Glutamatergic neuron (in vitro differentiated cells): ENCODE data around the gene EPB41L4B. TPM values are rescaled to one million over a fixed set of nuclear protein-coding genes. Genes with fewer than 3 reads are reported as not detected.

Experiments
- DNase-seq: peaks from one replicate; pipeline ENCODE4 v3.0.0; 2022
- H3K27ac Mint-ChIP-seq: one replicate; pipeline ENCODE4 v1.8.0; 2020; ENCODE audit warnings: mild to moderate bottlenecking, mixed read lengths, inconsistent platforms; ENCODE audit not compliant: unreplicated experiment
- H3K27me3 Mint-ChIP-seq: one replicate; pipeline ENCODE4 v1.8.0; 2020; ENCODE audit warnings: mild to moderate bottlenecking, moderate library complexity, mixed read lengths, inconsistent platforms; ENCODE audit not compliant: unreplicated experiment
- H3K36me3 Mint-ChIP-seq: one replicate; pipeline ENCODE4 v1.8.0; 2020; ENCODE audit warnings: mild to moderate bottlenecking, mixed read lengths, inconsistent platforms; ENCODE audit not compliant: unreplicated experiment
- H3K4me1 Mint-ChIP-seq: one replicate; pipeline ENCODE4 v1.8.0; 2020; ENCODE audit warnings: mild to moderate bottlenecking, low read depth, mixed read lengths, inconsistent platforms; ENCODE audit not compliant: unreplicated experiment
- H3K4me3 Mint-ChIP-seq: one replicate; pipeline ENCODE4 v1.8.0; 2020; ENCODE audit warnings: mild to moderate bottlenecking, mixed read lengths, inconsistent platforms; ENCODE audit not compliant: unreplicated experiment
- H3K9me3 Mint-ChIP-seq: one replicate; pipeline ENCODE4 v1.8.0; 2020; ENCODE audit warnings: mild to moderate bottlenecking, moderate library complexity, mixed read lengths, inconsistent platforms; ENCODE audit not compliant: unreplicated experiment
- CTCF ChIP-seq: fragments of 200-600 bp; sonication (generic); IDR thresholded peaks from one replicate; pipeline ENCODE4 v1.5.0; 2021; ENCODE audit not compliant: partially characterized antibody, unreplicated experiment
- total RNA-seq: library from RNA; stranded (reverse); fragmentation: NEBNext Ultra II Directional; extraction: Animal tissue kit (Norgen Biotek cat#: 25700); gene quantifications from one replicate; pipeline ENCODE4 v1.2.1, GENCODE V29; 2021; ENCODE audit not compliant: unreplicated experiment

The EPB41L4B gene
- total RNA-seq, 1 donor from 2014 or later: 10.0 TPM

- H3K4me3 Mint-ChIP-seq: peak overlapping the region; percentile 14
- H3K9me3 Mint-ChIP-seq: no peaks in the 10 kb centered on the region
- H3K4me1 Mint-ChIP-seq: peaks cover 14% of the 10 kb centered on the region
- TF ChIP-seq CTCF: no peak
- peak overlapping the region; percentile 74 for H3K27ac Mint-ChIP-seq
- H3K27me3 Mint-ChIP-seq: no peaks in the 10 kb centered on the region
- H3K36me3 Mint-ChIP-seq: no peaks in the 10 kb centered on the region
- peak; percentile 60 for DNase-seq
Observed at GRCh38 chr9:109258481-109259302, 62.2 kb downstream of the EPB41L4B start.

- Mint-ChIP-seq H3K4me3 (no peak overlapping the region), H3K27me3 (no peaks in the 10 kb centered on the region), H3K36me3 (no peaks in the 10 kb centered on the region), H3K27ac (no peak overlapping the region), H3K9me3 (no peaks in the 10 kb centered on the region), H3K4me1 (peaks cover 23% of the 10 kb centered on the region)
- no peak for TF ChIP-seq CTCF
- DNase-seq: no peak
Observed at GRCh38 chr9:109256336-109256735, 64.5 kb downstream of the EPB41L4B start.

GRCh38 chr9:109255394-109255793 lies 65.5 kb downstream of the EPB41L4B start:
- no peaks in the 10 kb centered on the region for H3K36me3 Mint-ChIP-seq
- H3K4me1 Mint-ChIP-seq: peaks cover 27% of the 10 kb centered on the region
- TF ChIP-seq CTCF: no peak
- no peaks in the 10 kb centered on the region for H3K9me3 Mint-ChIP-seq
- no peak overlapping the region for H3K4me3 Mint-ChIP-seq
- no peak overlapping the region for H3K27ac Mint-ChIP-seq
- DNase-seq: no peak
- no peaks in the 10 kb centered on the region for H3K27me3 Mint-ChIP-seq

- Mint-ChIP-seq H3K27me3 (no peaks in the 10 kb centered on the region), H3K4me3 (no peak overlapping the region), H3K27ac (no peak overlapping the region), H3K36me3 (no peaks in the 10 kb centered on the region), H3K9me3 (no peaks in the 10 kb centered on the region), H3K4me1 (peaks cover 23% of the 10 kb centered on the region)
- no peak for TF ChIP-seq CTCF
- DNase-seq: no peak
Observed at GRCh38 chr9:109254317-109254716, 66.5 kb downstream of the EPB41L4B start.

GRCh38 chr9:109253637-109254284 lies 67.1 kb downstream of the EPB41L4B start:
- H3K36me3 Mint-ChIP-seq: no peaks in the 10 kb centered on the region

More at GRCh38 chr9:109253637-109254284, 67.1 kb downstream of the EPB41L4B start:
- no peaks in the 10 kb centered on the region for H3K9me3 Mint-ChIP-seq
- DNase-seq: no peak
- H3K4me3 Mint-ChIP-seq: no peak overlapping the region
- no peaks in the 10 kb centered on the region for H3K27me3 Mint-ChIP-seq
- no peak overlapping the region for H3K27ac Mint-ChIP-seq
- H3K4me1 Mint-ChIP-seq: peaks cover 18% of the 10 kb centered on the region
- TF ChIP-seq CTCF: no peak
